Spleen (tissue), 11 donors: ENCODE measurements around the gene MINDY4. TPM values are rescaled to one million over a fixed set of nuclear protein-coding genes. Genes with fewer than 3 reads are reported as not detected.
A peak's percentile ranks its signal among the peaks of the same experiment; 100 is the strongest.

Experiments used
- DNase-seq: peaks from one replicate; pipeline ENCODE4 v3.0.0-alpha.2; 2020
- H3K27ac ChIP-seq, 8 donors: fragments of 200-600 bp; sonication (generic) in 7 of 8; 1 replicate in 4 of 8; 2 replicates in 4 of 8; pipeline versions ENCODE4 v1.5.0 to v1.8.0; 2016 to 2021; ENCODE audit warnings: inconsistent platforms in 4 of 8, mild to moderate bottlenecking in 4 of 8, moderate library complexity in 1 of 8
- H3K27me3 ChIP-seq, 7 donors: fragments of 200-600 bp; sonication (generic) in 6 of 7; replicated peaks in 1 of 7; 1 replicate in 4 of 7; 2 replicates in 3 of 7; pipeline versions ENCODE4 v1.5.0 to v1.8.0; 2016 to 2021; ENCODE audit warnings: inconsistent platforms in 3 of 7, mild to moderate bottlenecking in 1 of 7
- H3K36me3 ChIP-seq, 6 donors: fragments of 200-600 bp; sonication (generic) in 5 of 6; 1 replicate in 4 of 6; 2 replicates in 2 of 6; pipeline versions ENCODE4 v1.5.0 to v1.8.0; 2016 to 2021; ENCODE audit warnings: inconsistent platforms in 2 of 6
- H3K4me1 ChIP-seq, 6 donors: fragments of 200-600 bp; sonication (generic) in 5 of 6; 1 replicate in 3 of 6; 2 replicates in 3 of 6; pipeline versions ENCODE4 v1.5.0 to v1.8.0; 2016 to 2021; ENCODE audit warnings: inconsistent platforms in 3 of 6
- H3K4me3 ChIP-seq, 8 donors: fragments of 200-600 bp; sonication (generic) in 7 of 8; 1 replicate in 4 of 8; 2 replicates in 4 of 8; pipeline versions ENCODE4 v1.5.0 to v1.8.0; 2016 to 2021; ENCODE audit warnings: inconsistent platforms in 4 of 8, mild to moderate bottlenecking in 4 of 8, moderate library complexity in 2 of 8
- H3K9me3 ChIP-seq, 8 donors: fragments of 200-600 bp; sonication (generic) in 7 of 8; 1 replicate in 4 of 8; 2 replicates in 4 of 8; pipeline versions ENCODE4 v1.5.0 to v1.8.0; 2016 to 2021; ENCODE audit warnings: inconsistent platforms in 4 of 8
- POLR2A ChIP-seq, 3 donors: fragments of 450-650 bp; IDR thresholded peaks; one replicate each; pipeline ENCODE4 v1.5.1; 2017; ENCODE audit warnings: antibody characterized with exemption in 3 of 3, mild to moderate bottlenecking in 1 of 3
- POLR2AphosphoS5 ChIP-seq, 3 donors: sonication (generic); formaldehyde crosslinking; IDR thresholded peaks; one replicate each; pipeline ENCODE4 v1.5.1; 2017; ENCODE audit warnings: antibody characterized with exemption in 3 of 3
- WGBS, 5 donors: extraction: QIAGEN DNeasy Blood & Tissue Kit in 3 of 5; methylation state at CpG; one replicate each; pipeline versions ENCODE4 v1.1.5 to v1.1.7; 2013 to 2018; 5-methylcytosine and 5-hydroxymethylcytosine counted together
- intact Hi-C: fragments of 100-400 bp; cut with DNase I; formaldehyde crosslinking; loops from one replicate; pipeline ENCODE4 v1.15.0; 2023; ENCODE audit warnings: low total_unique reads
- polyA plus RNA-seq, 3 donors: library from polyadenylated mRNA; stranded (reverse); fragments of 200-250 nt; gene quantifications; one replicate each; pipeline ENCODE4 v1.2.1, GENCODE V29; 2013
- total RNA-seq, 7 donors: library from RNA; depleted of rRNA in 3 of 7; stranded (reverse); fragments of >200 nt in 3 of 7; fragmentation: NEBNext Ultra II Directional in 4 of 7; extraction: Animal tissue kit (Norgen Biotek cat#: 25700) in 4 of 7; gene quantifications; one replicate each; pipeline versions ENCODE4 v1.1.0 to v1.2.1, GENCODE V29; 2016 to 2021
- TF ChIP-seq, protein P1 (sequence below), 11 experiments: fragments of 200-600 bp in 7 of 11; fragments of 450-650 bp in 4 of 11; sonication (generic) in 4 of 11; IDR thresholded peaks in 8 of 11; conservative IDR thresholded peaks in 3 of 11; 1 replicate in 7 of 11; 2 replicates in 4 of 11; pipeline versions ENCODE4 v1.4.0 to v1.8.0; 2016 to 2021; ENCODE audit warnings: antibody characterized with exemption in 11 of 11, inconsistent platforms in 4 of 11, mild to moderate bottlenecking in 1 of 11
- donor health status: healthy with polysubstance abuse.
- donor health status: DM: no; HTN: no; CAD: no; lungs with moderate emphysema.
- donor health status: DM: no; HTN: no; CAD: no.
- donor health status: Bipolar disorder and iron deficiency.
- donor health status: healthy.
- donor health status: DM: no; HTN: no; CAD: no.
- donor health status: DM: yes; HTN: yes; CAD: no.

Gene MINDY4
- total and polyA plus RNA-seq, 10 donors: 0.63 to 7.0 (median 3.0) TPM

GRCh38 chr7:30745261-30745941 is 25.8 kb upstream of the MINDY4 start:
- TF ChIP-seq POLR2AphosphoS5 (IDR thresholded peaks at IDR 0.05): no peak
- TF ChIP-seq POLR2A (IDR thresholded peaks at IDR 0.05): no peak
- TF ChIP-seq, protein P1, sequence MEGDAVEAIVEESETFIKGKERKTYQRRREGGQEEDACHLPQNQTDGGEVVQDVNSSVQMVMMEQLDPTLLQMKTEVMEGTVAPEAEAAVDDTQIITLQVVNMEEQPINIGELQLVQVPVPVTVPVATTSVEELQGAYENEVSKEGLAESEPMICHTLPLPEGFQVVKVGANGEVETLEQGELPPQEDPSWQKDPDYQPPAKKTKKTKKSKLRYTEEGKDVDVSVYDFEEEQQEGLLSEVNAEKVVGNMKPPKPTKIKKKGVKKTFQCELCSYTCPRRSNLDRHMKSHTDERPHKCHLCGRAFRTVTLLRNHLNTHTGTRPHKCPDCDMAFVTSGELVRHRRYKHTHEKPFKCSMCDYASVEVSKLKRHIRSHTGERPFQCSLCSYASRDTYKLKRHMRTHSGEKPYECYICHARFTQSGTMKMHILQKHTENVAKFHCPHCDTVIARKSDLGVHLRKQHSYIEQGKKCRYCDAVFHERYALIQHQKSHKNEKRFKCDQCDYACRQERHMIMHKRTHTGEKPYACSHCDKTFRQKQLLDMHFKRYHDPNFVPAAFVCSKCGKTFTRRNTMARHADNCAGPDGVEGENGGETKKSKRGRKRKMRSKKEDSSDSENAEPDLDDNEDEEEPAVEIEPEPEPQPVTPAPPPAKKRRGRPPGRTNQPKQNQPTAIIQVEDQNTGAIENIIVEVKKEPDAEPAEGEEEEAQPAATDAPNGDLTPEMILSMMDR (IDR thresholded peaks at IDR 0.05 in 8 of 11, conservative IDR thresholded peaks at IDR 0.05 in 3 of 11): no peak
- Histone ChIP-seq H3K4me3 (no peak overlapping the region), H3K27ac (no peak overlapping the region), H3K36me3 (no peaks in the 10 kb centered on the region), H3K4me1 (peaks cover 0 to 4% (median 0%) of the 10 kb centered on the region in 6 donors), H3K27me3 (no peaks in the 10 kb centered on the region), H3K9me3 (no peaks in the 10 kb centered on the region)
- DNase-seq: peak; percentile 12
- intact Hi-C loops: no loop called here
- WGBS, 5 donors: 72 to 82% (median 78%) methylated on average over 6 of the region's 6 CpGs

- intact Hi-C loops: no loop called here
- H3K27me3 ChIP-seq: no peaks in the 10 kb centered on the region
- H3K27ac ChIP-seq: peak overlapping the region in 2 of 8 donors; percentile 3 to 60
- H3K4me3 ChIP-seq: no peak overlapping the region
- 88 to 96% (median 94%) methylated on average over 2 of the region's 2 CpGs for WGBS, 5 donors
- DNase-seq: no peak
- no peaks in the 10 kb centered on the region for H3K9me3 ChIP-seq
- peaks cover 0 to 11% (median 0%) of the 10 kb centered on the region in 6 donors for H3K4me1 ChIP-seq
- TF ChIP-seq, protein P1 (IDR thresholded peaks at IDR 0.05 in 8 of 11, conservative IDR thresholded peaks at IDR 0.05 in 3 of 11): no peak
- TF ChIP-seq POLR2A (IDR thresholded peaks at IDR 0.05): no peak
- no peak for TF ChIP-seq POLR2AphosphoS5 (IDR thresholded peaks at IDR 0.05)
- H3K36me3 ChIP-seq: no peaks in the 10 kb centered on the region
Observed at GRCh38 chr7:30750010-30750409, 21.2 kb upstream of the MINDY4 start.

- intact Hi-C loops: no loop called here
- H3K36me3 ChIP-seq: no peaks in the 10 kb centered on the region
- no peak overlapping the region for H3K4me3 ChIP-seq
- H3K27me3 ChIP-seq: no peaks in the 10 kb centered on the region
- 63 to 85% (median 76%) methylated on average over 15 to 16 of the region's 16 CpGs for WGBS, 5 donors
- H3K9me3 ChIP-seq: no peaks in the 10 kb centered on the region
- peaks cover 0 to 11% (median 0%) of the 10 kb centered on the region in 6 donors for H3K4me1 ChIP-seq
- peak overlapping the region in 5 of 8 donors; percentile 3 to 61 (median 56) for H3K27ac ChIP-seq
- TF ChIP-seq POLR2AphosphoS5 (IDR thresholded peaks at IDR 0.05) (peak in 2 of 3 donors; percentile 8 to 51), POLR2A (IDR thresholded peaks at IDR 0.05) (no peak)
- TF ChIP-seq, protein P1 (IDR thresholded peaks at IDR 0.05 in 8 of 11, conservative IDR thresholded peaks at IDR 0.05 in 3 of 11): no peak
- no peak for DNase-seq
Observed at GRCh38 chr7:30750683-30751650, 20.2 kb upstream of the MINDY4 start.
